Muscle layer of colon (tissue), 2 donors: Measurements from ENCODE around the gene TNNI2.

ENCODE experiments used
- H3K27ac ChIP-seq: one replicate; pipeline ENCODE4 v1.7.0; 2013; ENCODE audit warnings: low read depth, mild to moderate bottlenecking, low read length, moderate library complexity
- H3K27me3 ChIP-seq, 2 donors: one replicate each; pipeline ENCODE4 v1.7.0; 2013; ENCODE audit warnings: low read length in 2 of 2, mild to moderate bottlenecking in 2 of 2; ENCODE audit not compliant: insufficient read depth in 2 of 2, control insufficient read depth in 1 of 2
- H3K36me3 ChIP-seq: one replicate; pipeline ENCODE4 v1.7.0; 2013; ENCODE audit warnings: mild to moderate bottlenecking, low read length; ENCODE audit not compliant: insufficient read depth
- H3K4me1 ChIP-seq: one replicate; pipeline ENCODE4 v1.7.0; 2013; ENCODE audit warnings: mild to moderate bottlenecking, low read length; ENCODE audit not compliant: insufficient read depth
- H3K4me3 ChIP-seq, 2 donors: one replicate each; pipeline ENCODE4 v1.7.0; 2013; ENCODE audit warnings: low read length in 2 of 2, low read depth in 1 of 2, mild to moderate bottlenecking in 1 of 2, moderate library complexity in 1 of 2
- H3K9ac ChIP-seq: one replicate; pipeline ENCODE4 v1.7.0; 2013; ENCODE audit warnings: low read length
- H3K9me3 ChIP-seq: one replicate; pipeline ENCODE4 v1.7.0; 2013; ENCODE audit warnings: mild to moderate bottlenecking, low read length
- donor health status: abdominal sarcoma.
- donor health status: Adenocarcinoma of cecum.

The TNNI2 gene

GRCh38 chr11:1862588-1863351 is 24.0 kb downstream of the TNNI2 start:
- Histone ChIP-seq H3K36me3 (no peaks in the 10 kb centered on the region), H3K9ac (no peak overlapping the region), H3K4me1 (peaks cover 33% of the 10 kb centered on the region), H3K27ac (no peak overlapping the region), H3K9me3 (no peaks in the 10 kb centered on the region), H3K4me3 (peak overlapping the region in 1 of 2 donors; percentile 55), H3K27me3 (no peaks in the 10 kb centered on the region)

- H3K9me3 ChIP-seq = no peaks in the 10 kb centered on the region
- peaks cover 33% of the 10 kb centered on the region for H3K4me1 ChIP-seq
- no peaks in the 10 kb centered on the region for H3K36me3 ChIP-seq
- peak overlapping the region; percentile 16 to 55 for H3K4me3 ChIP-seq
- peak overlapping the region; percentile 62 for H3K27ac ChIP-seq
- no peaks in the 10 kb centered on the region for H3K27me3 ChIP-seq
- peak overlapping the region; percentile 33 for H3K9ac ChIP-seq
Measured at GRCh38 chr11:1863352-1864216, 24.8 kb downstream of the TNNI2 start.

- Histone ChIP-seq H3K27ac (peak overlapping the region; percentile 62), H3K36me3 (no peaks in the 10 kb centered on the region), H3K4me3 (peak overlapping the region; percentile 16 to 55), H3K27me3 (no peaks in the 10 kb centered on the region), H3K9ac (peak overlapping the region; percentile 33), H3K4me1 (peaks cover 33% of the 10 kb centered on the region), H3K9me3 (no peaks in the 10 kb centered on the region)
Measured at GRCh38 chr11:1864231-1864630, 25.4 kb downstream of the TNNI2 start.

GRCh38 chr11:1864831-1865665 is 26.3 kb downstream of the TNNI2 start:
- Histone ChIP-seq H3K9me3 (no peaks in the 10 kb centered on the region), H3K4me1 (peaks cover 33% of the 10 kb centered on the region), H3K4me3 (peak overlapping the region; percentile 16 to 55), H3K36me3 (no peaks in the 10 kb centered on the region), H3K27me3 (no peaks in the 10 kb centered on the region), H3K27ac (peak overlapping the region; percentile 62), H3K9ac (peak overlapping the region; percentile 33)

- Histone ChIP-seq H3K4me3 (peak overlapping the region in 1 of 2 donors; percentile 55), H3K27me3 (peaks cover 0 to 6% of the 10 kb centered on the region in 2 donors), H3K9me3 (no peaks in the 10 kb centered on the region), H3K4me1 (peaks cover 33% of the 10 kb centered on the region), H3K27ac (no peak overlapping the region), H3K9ac (no peak overlapping the region), H3K36me3 (no peaks in the 10 kb centered on the region)
Measured at GRCh38 chr11:1866226-1866625, 27.4 kb downstream of the TNNI2 start.

GRCh38 chr11:1866776-1867175 is 28.0 kb downstream of the TNNI2 start:
- no peak overlapping the region for H3K4me3 ChIP-seq
- H3K9me3 ChIP-seq = no peaks in the 10 kb centered on the region
- H3K36me3 ChIP-seq = no peaks in the 10 kb centered on the region
- H3K27ac ChIP-seq = no peak overlapping the region
- peaks cover 0 to 10% of the 10 kb centered on the region in 2 donors for H3K27me3 ChIP-seq
- no peak overlapping the region for H3K9ac ChIP-seq
- H3K4me1 ChIP-seq = peaks cover 33% of the 10 kb centered on the region

GRCh38 chr11:1867381-1867780 is 28.6 kb downstream of the TNNI2 start:
- H3K27ac ChIP-seq = no peak overlapping the region
- H3K4me3 ChIP-seq = no peak overlapping the region
- no peaks in the 10 kb centered on the region for H3K9me3 ChIP-seq
- no peak overlapping the region for H3K9ac ChIP-seq
- no peaks in the 10 kb centered on the region for H3K36me3 ChIP-seq
- H3K27me3 ChIP-seq = peaks cover 0 to 10% of the 10 kb centered on the region in 2 donors
- H3K4me1 ChIP-seq = peaks cover 33% of the 10 kb centered on the region

- Histone ChIP-seq H3K36me3 (no peaks in the 10 kb centered on the region), H3K9ac (no peak overlapping the region), H3K9me3 (no peaks in the 10 kb centered on the region), H3K4me3 (no peak overlapping the region), H3K27ac (no peak overlapping the region), H3K27me3 (peaks cover 0 to 10% of the 10 kb centered on the region in 2 donors), H3K4me1 (peaks cover 31% of the 10 kb centered on the region)
Measured at GRCh38 chr11:1868056-1868635, 29.4 kb downstream of the TNNI2 start.

- peak overlapping the region; percentile 16 to 43 for H3K4me3 ChIP-seq
- H3K27ac ChIP-seq = peak overlapping the region; percentile 48
- no peaks in the 10 kb centered on the region for H3K9me3 ChIP-seq
- H3K36me3 ChIP-seq = no peaks in the 10 kb centered on the region
- H3K27me3 ChIP-seq = peaks cover 0 to 10% of the 10 kb centered on the region in 2 donors
- peaks cover 25% of the 10 kb centered on the region for H3K4me1 ChIP-seq
- no peak overlapping the region for H3K9ac ChIP-seq
Measured at GRCh38 chr11:1868636-1869291, 30.0 kb downstream of the TNNI2 start.

- Histone ChIP-seq H3K9ac (no peak overlapping the region), H3K4me1 (peaks cover 16% of the 10 kb centered on the region), H3K36me3 (no peaks in the 10 kb centered on the region), H3K9me3 (no peaks in the 10 kb centered on the region), H3K27ac (peak overlapping the region; percentile 48), H3K4me3 (peak overlapping the region; percentile 16 to 52), H3K27me3 (peaks cover 0 to 10% of the 10 kb centered on the region in 2 donors)
Measured at GRCh38 chr11:1869427-1870325, 30.9 kb downstream of the TNNI2 start.
